Endothelial cell of umbilical vein (primary cell): ENCODE results near the gene PYROXD2. TPM values are rescaled to one million over a fixed set of nuclear protein-coding genes. Genes with fewer than 3 reads are reported as not detected.

Experiments used
- BruUV-seq: library from RNA; stranded (reverse); fragments of 400-500 nt; replicated peaks from 2 replicates; lab custom pipeline; 2021; lab: Mats Ljungman, UMichigan
- CTCF ChIA-PET: fragments of 300-600, 350-600 bp; sonication (Branson Sonifier 250); formaldehyde crosslinking; loops from one replicate; lab custom pipeline; 2021; ENCODE audit warnings: antibody characterized with exemption, inconsistent platforms; lab: Charles Lee
- POLR2A ChIA-PET: fragments of 300-600, 350-600 bp; sonication (Branson Sonifier 250); formaldehyde crosslinking; loops from one replicate; lab custom pipeline; 2021; ENCODE audit warnings: antibody characterized with exemption, inconsistent platforms; lab: Charles Lee
- DNase-seq: peaks from one replicate; pipeline ENCODE4 v3.0.0-alpha.2; 2011; ENCODE audit warnings: low read depth, low spot score
- FAIRE-seq: peaks from 2 replicates; lab custom pipeline; 2011; peaks lifted over from hg19 to GRCh38; lab: Jason Lieb, UNC
- H2AFZ ChIP-seq: 2 replicates; pipeline ENCODE4 v1.6.0; 2012; ENCODE audit warnings: low read depth, low read length, control low read depth, inconsistent platforms
- H3K27ac ChIP-seq: 2 replicates; pipeline ENCODE4 v1.5.1; 2011; ENCODE audit warnings: low read depth, mild to moderate bottlenecking, control low read depth, low read length, moderate library complexity; ENCODE audit not compliant: insufficient read depth
- H3K27me3 ChIP-seq, 2 experiments: 2 replicates each; pipeline versions ENCODE4 v1.6.0 to v1.6.1; 2011; ENCODE audit warnings: low read length in 2 of 2, mixed read lengths in 1 of 2; ENCODE audit not compliant: control insufficient read depth in 2 of 2, insufficient read depth in 2 of 2
- H3K36me3 ChIP-seq, 2 experiments: 2 replicates in 1 of 2; 3 replicates in 1 of 2; pipeline ENCODE4 v1.5.1; 2011; ENCODE audit warnings: low read length in 2 of 2, mild to moderate bottlenecking in 1 of 2, moderate library complexity in 1 of 2; ENCODE audit not compliant: control insufficient read depth in 2 of 2, insufficient read depth in 2 of 2; ENCODE audit errors: extremely low read depth in 1 of 2
- H3K4me1 ChIP-seq: 3 replicates; pipeline ENCODE4 v1.5.1; 2011; ENCODE audit warnings: mild to moderate bottlenecking, low read length; ENCODE audit not compliant: control insufficient read depth, insufficient read depth; ENCODE audit errors: extremely low read depth
- H3K4me2 ChIP-seq: 2 replicates; pipeline ENCODE4 v1.6.1; 2011; ENCODE audit warnings: low read length, control low read depth, mixed read lengths; ENCODE audit not compliant: insufficient read depth
- H3K4me3 ChIP-seq, 3 experiments: fragments of 200-600 bp in 1 of 3; sonication (generic), shearing (Covaris generic) in 1 of 3; replicated peaks in 1 of 3; 2 replicates each; pipeline ENCODE4 v1.5.1; 2011 to 2016; ENCODE audit warnings: control low read depth in 3 of 3, low read length in 3 of 3, mild to moderate bottlenecking in 2 of 3, inconsistent platforms in 1 of 3, low read depth in 1 of 3, moderate library complexity in 1 of 3; ENCODE audit not compliant: insufficient read depth in 1 of 3
- H3K79me2 ChIP-seq: 2 replicates; pipeline ENCODE4 v1.6.0; 2012; ENCODE audit warnings: low read length, inconsistent platforms; ENCODE audit not compliant: control insufficient read depth, insufficient read depth
- H3K9ac ChIP-seq: replicated peaks from 2 replicates; pipeline ENCODE3; 2011; ENCODE audit warnings: low read length, control low read depth; ENCODE audit not compliant: insufficient read depth; ENCODE audit errors: extremely low read depth
- H3K9me1 ChIP-seq: replicated peaks from 3 replicates; pipeline ENCODE4 v1.6.0; 2011; ENCODE audit warnings: mild to moderate bottlenecking, low read length; ENCODE audit not compliant: control insufficient read depth, insufficient read depth; ENCODE audit errors: extremely low read depth
- H3K9me3 ChIP-seq: replicated peaks from 2 replicates; pipeline ENCODE4 v1.5.1; 2012; ENCODE audit warnings: low read length, inconsistent platforms; ENCODE audit not compliant: control insufficient read depth, insufficient read depth
- H4K20me1 ChIP-seq: replicated peaks from 2 replicates; pipeline ENCODE3; 2011; ENCODE audit warnings: mild to moderate bottlenecking, low read length; ENCODE audit not compliant: control insufficient read depth, insufficient read depth; ENCODE audit errors: extremely low read depth
- CTCF ChIP-seq, 2 donors: IDR thresholded peaks; 1 replicate in 1 of 2; 2 replicates in 1 of 2; pipeline ENCODE4 v1.5.1; 2011; ENCODE audit warnings: low read length in 2 of 2, mild to moderate bottlenecking in 2 of 2, moderate library complexity in 2 of 2, control low read depth in 1 of 2, inconsistent platforms in 1 of 2, low read depth in 1 of 2; ENCODE audit not compliant: insufficient read depth in 1 of 2; ENCODE audit errors: extremely low read depth in 1 of 2
- EZH2 ChIP-seq: IDR thresholded peaks from 2 replicates; pipeline ENCODE4 v1.6.1; 2012; ENCODE audit warnings: borderline replicate concordance, low read depth, mild to moderate bottlenecking, moderate library complexity, low read length, inconsistent platforms; ENCODE audit not compliant: severe bottlenecking
- FOS ChIP-seq: IDR thresholded peaks from 2 replicates; pipeline ENCODE4 v1.6.1; 2011; ENCODE audit warnings: mild to moderate bottlenecking, low read length, moderate library complexity, borderline replicate concordance; ENCODE audit not compliant: insufficient read depth
- GATA2 ChIP-seq: IDR thresholded peaks from 2 replicates; pipeline ENCODE4 v1.7.0; 2011; ENCODE audit warnings: low read depth, mild to moderate bottlenecking, moderate library complexity, mixed read lengths, low read length; ENCODE audit not compliant: insufficient read length, insufficient read depth
- JUN ChIP-seq: IDR thresholded peaks from 2 replicates; pipeline ENCODE4 v1.6.1; 2011; ENCODE audit warnings: borderline replicate concordance, low read depth; ENCODE audit not compliant: insufficient read length, insufficient read depth
- MAX ChIP-seq: IDR thresholded peaks from 2 replicates; pipeline ENCODE4 v1.6.1; 2011; ENCODE audit not compliant: insufficient read depth, insufficient read length
- MYC ChIP-seq: IDR thresholded peaks from one replicate; pipeline ENCODE4 v1.6.1; 2011; ENCODE audit warnings: mild to moderate bottlenecking, low read depth, low read length
- POLR2A ChIP-seq: IDR thresholded peaks from 2 replicates; pipeline ENCODE4 v1.6.1; 2012; ENCODE audit warnings: low read depth, mild to moderate bottlenecking, control low read depth, low read length
- POLR2AphosphoS5 ChIP-seq: IDR thresholded peaks from 2 replicates; pipeline ENCODE4 v1.6.1; 2012; ENCODE audit warnings: low read depth, mild to moderate bottlenecking, control low read depth, low read length, moderate library complexity; ENCODE audit not compliant: insufficient read depth
- dilution Hi-C: fragments of 300-500 bp; cut with MboI; formaldehyde crosslinking; loops from one replicate; pipeline ENCODE4 v1.15.0; 2019; ENCODE audit warnings: low sequenced_read_pairs; ENCODE audit not compliant: extremely low pct_ligation_motif_present
- intact Hi-C: fragments of 100-400 bp; cut with micrococcal nuclease; formaldehyde crosslinking; loops from one replicate; pipeline ENCODE4 v1.10.0; 2022
- polyA plus RNA-seq, 4 experiments: library from polyadenylated mRNA; depleted of rRNA in 3 of 4; stranded (reverse) in 3 of 4; unstranded in 1 of 4; fragments of >200 nt; gene quantifications; 2 replicates each; pipeline versions ENCODE4 v1.2.1 to v1.2.3, GENCODE V29; 2011 to 2012; ENCODE audit warnings: missing spikeins in 1 of 4
- total RNA-seq: library from RNA; stranded (reverse); gene quantifications from 2 replicates; pipeline ENCODE4 v1.2.3, GENCODE V29; 2021

The PYROXD2 gene
- total and polyA plus RNA-seq, 2 donors (not counting 3 experiments of a cell fraction or from before 2014, with no cell fraction given), result 7.0 to 13.7 TPM

- no TSS peak for BruUV-seq
- POLR2A ChIA-PET, result no interaction called here
- Histone ChIP-seq H3K36me3 (no peaks in the 10 kb centered on the region), H3K79me2 (no peaks in the 10 kb centered on the region), H3K27ac (no peak overlapping the region), H3K4me2 (no peak overlapping the region), H3K27me3 (peaks cover 0 to 8% of the 10 kb centered on the region in 2 experiments), H3K4me3 (no peak overlapping the region), H3K9ac (no peak overlapping the region), H2AFZ (no peak overlapping the region), H3K4me1 (no peaks in the 10 kb centered on the region), H4K20me1 (no peaks in the 10 kb centered on the region), H3K9me1 (no peaks in the 10 kb centered on the region), H3K9me3 (no peaks in the 10 kb centered on the region)
- CTCF ChIA-PET, result interaction anchor here (0.8 to 1.0 kb wide), 2 partner anchors 8 to 15 kb away, joined by 3 to 4 read pairs; no protein-coding TSS in a partner anchor
- TF ChIP-seq MAX (no peak), JUN (no peak), EZH2 (no peak), POLR2A (no peak), FOS (no peak), GATA2 (no peak), MYC (no peak), POLR2AphosphoS5 (no peak), CTCF (IDR thresholded peaks at IDR 0.05; ENCODE audit: extremely low read depth in 1 of 2, insufficient read depth in 1 of 2, low read depth in 1 of 2, low read length in 2 of 2) (no peak)
- no peak for DNase-seq
- dilution Hi-C loops (no loop called here), intact Hi-C loops (no loop called here)
- FAIRE-seq, result no peak
Observed at GRCh38 chr10:98366062-98366530, 48.9 kb downstream of the PYROXD2 start.
